ENCODE results near the gene RNF215. TPM values are rescaled to one million over a fixed set of nuclear protein-coding genes. Genes with fewer than 3 reads are reported as not detected.
A peak's percentile ranks its signal among the peaks of the same experiment; 100 is the strongest.

Gene RNF215
- total RNA-seq, 2 experiments from 2014 or later = 4.6 to 4.9 TPM

- no peak overlapping the region for H3K4me3 ChIP-seq (ENCODE audit: low read length)
- H3K4me1 ChIP-seq (ENCODE audit: insufficient read depth, low read length) = peaks cover 35% of the 10 kb centered on the region
- Mint-ChIP-seq H3K27ac (peak overlapping the region; percentile 82), H3K4me1 (ENCODE audit: low read depth) (peaks cover 49% of the 10 kb centered on the region), H3K36me3 (ENCODE audit: low read depth) (peaks cover 13% of the 10 kb centered on the region), H3K4me3 (peak overlapping the region; percentile 34), H3K9me3 (no peaks in the 10 kb centered on the region), H3K27me3 (no peaks in the 10 kb centered on the region)
- ChIA-PET POLR2A (interaction anchor here (1.0 to 7.9 kb wide), 3 partner anchors 25 to 112 kb away, joined by 3 to 112 read pairs (median 3); partner anchors contain the start of gene MTFP1), CTCF (no interaction called here)
- DNase-seq (no peak), ATAC-seq (ENCODE audit: poor library complexity) (no peak)
- no peak for TF ChIP-seq CTCF (IDR thresholded peaks at IDR 0.05)
- no peaks in the 10 kb centered on the region for H3K36me3 ChIP-seq (ENCODE audit: insufficient read depth, low read length)
- H3K27me3 ChIP-seq (ENCODE audit: control insufficient read depth in 1 of 2, insufficient read depth in 2 of 2, low read length in 2 of 2) = peaks cover 0 to 2% of the 10 kb centered on the region in 2 experiments
- no peaks in the 10 kb centered on the region for H3K9me3 ChIP-seq (ENCODE audit: control insufficient read depth in 1 of 2, insufficient read depth in 1 of 2, low read length in 2 of 2)
- H3K27ac ChIP-seq (ENCODE audit: low read depth in 1 of 2, low read length in 2 of 2) = peak overlapping the region in 1 of 2 donors; percentile 47
- intact Hi-C loops (cut with DNase I, micrococcal nuclease) = loop anchor here (10.0 kb wide), 2 partner anchors 205 to 355 kb away; partner anchors contain the start of gene TCN2 (in 1 of the 2)
Observed at GRCh38 chr22:30399718-30400117, 12.5 kb upstream of the RNF215 start.

GRCh38 chr22:30398685-30399680 lies 11.8 kb upstream of the RNF215 start:
- Histone ChIP-seq H3K27me3 (ENCODE audit: control insufficient read depth in 1 of 2, insufficient read depth in 2 of 2, low read length in 2 of 2) (peaks cover 0 to 2% of the 10 kb centered on the region in 2 experiments), H3K4me3 (ENCODE audit: low read length) (peak overlapping the region; percentile 68), H3K36me3 (ENCODE audit: insufficient read depth, low read length) (no peaks in the 10 kb centered on the region), H3K27ac (ENCODE audit: low read depth in 1 of 2, low read length in 2 of 2) (peak overlapping the region in 1 of 2 donors; percentile 47), H3K9me3 (ENCODE audit: control insufficient read depth in 1 of 2, insufficient read depth in 1 of 2, low read length in 2 of 2) (no peaks in the 10 kb centered on the region), H3K4me1 (ENCODE audit: insufficient read depth, low read length) (peaks cover 35% of the 10 kb centered on the region)
- ChIA-PET CTCF (no interaction called here), POLR2A (interaction anchor here (0.6 to 7.9 kb wide), 5 partner anchors 14 to 112 kb away, joined by 3 to 112 read pairs (median 3); partner anchors contain the start of genes CASTOR1 and MTFP1)
- no peak for TF ChIP-seq CTCF (IDR thresholded peaks at IDR 0.05)
- intact Hi-C loops (cut with DNase I, micrococcal nuclease) = loop anchor here (10.0 kb wide), 2 partner anchors 206 to 356 kb away; partner anchors contain the start of gene TCN2 (in 1 of the 2)
- peaks cover 5% of the 10 kb centered on the region for H3K36me3 Mint-ChIP-seq (ENCODE audit: low read depth)
- peak overlapping the region; percentile 82 for H3K27ac Mint-ChIP-seq
- H3K9me3 Mint-ChIP-seq = no peaks in the 10 kb centered on the region
- H3K4me3 Mint-ChIP-seq = peak overlapping the region; percentile 89
- no peaks in the 10 kb centered on the region for H3K27me3 Mint-ChIP-seq
- DNase-seq (peak in 1 of 14 experiments; percentile 30), ATAC-seq (ENCODE audit: poor library complexity) (no peak)
- H3K4me1 Mint-ChIP-seq (ENCODE audit: low read depth) = peaks cover 49% of the 10 kb centered on the region

All from CD4-positive, alpha-beta T cell (primary cell).